Measurements from ENCODE around the gene DIO1.

- TF ChIP-seq EGR1 (IDR thresholded peaks at IDR 0.05; ENCODE audit: borderline replicate concordance, low read depth, low read length) (no peak), CREB1 (IDR thresholded peaks at IDR 0.05) (no peak)
Observed at GRCh38 chr1:53899708-53900107, 5.7 kb downstream of the DIO1 start.

Data from H1 (cell line).